Heart right ventricle (tissue), 16 donors: ENCODE data around the gene CCSER2. TPM values are rescaled to one million over a fixed set of nuclear protein-coding genes. Genes with fewer than 3 reads are reported as not detected.

Source experiments
- ATAC-seq, 8 donors: fragments of 200-7000 bp; cut with Tn5 transposase; one replicate each; pipeline ENCODE4 v1.9.1; 2020; ENCODE audit warnings: mild to moderate bottlenecking in 8 of 8, moderate library complexity in 8 of 8, moderate number of reproducible peaks in 1 of 8
- DNase-seq, 2 donors: peaks; one replicate each; pipeline ENCODE4 v3.0.0-alpha.2; 2020
- H3K27ac ChIP-seq, 10 donors: fragments of 200-600 bp; sonication (generic) in 2 of 10; one replicate each; pipeline versions ENCODE4 v1.5.0 to v1.8.0; 2020 to 2022; ENCODE audit warnings: mild to moderate bottlenecking in 3 of 10
- H3K27me3 ChIP-seq, 7 donors: fragments of 200-600 bp; one replicate each; pipeline ENCODE4 v1.8.0; 2021 to 2022; ENCODE audit warnings: mild to moderate bottlenecking in 2 of 7
- H3K36me3 ChIP-seq, 9 donors: fragments of 200-600 bp; sonication (generic) in 1 of 9; one replicate each; pipeline versions ENCODE4 v1.5.0 to v1.8.0; 2020 to 2022; ENCODE audit warnings: mild to moderate bottlenecking in 2 of 9
- H3K4me1 ChIP-seq, 9 donors: fragments of 200-600 bp; sonication (generic) in 1 of 9; one replicate each; pipeline versions ENCODE4 v1.5.0 to v1.8.0; 2020 to 2022; ENCODE audit warnings: mild to moderate bottlenecking in 4 of 9
- H3K4me3 ChIP-seq, 10 donors: fragments of 200-600 bp; sonication (generic) in 2 of 10; one replicate each; pipeline versions ENCODE4 v1.5.0 to v1.8.0; 2020 to 2022; ENCODE audit warnings: mild to moderate bottlenecking in 7 of 10, moderate library complexity in 2 of 10
- H3K9me3 ChIP-seq, 11 donors: fragments of 200-600 bp in 10 of 11; sonication (generic) in 2 of 11; one replicate each; pipeline versions ENCODE4 v1.5.0 to v1.8.0; 2013 to 2022; ENCODE audit warnings: mild to moderate bottlenecking in 2 of 11, control low read depth in 1 of 11, moderate library complexity in 1 of 11
- WGBS, 2 donors: extraction: QIAGEN DNeasy Blood & Tissue Kit; methylation state at CpG; one replicate each; pipeline ENCODE4 v1.1.7; 2013; ENCODE audit warnings: inconsistent platforms in 1 of 2; 5-methylcytosine and 5-hydroxymethylcytosine counted together
- intact Hi-C, 10 donors: fragments of 100-400 bp; cut with DNase I; formaldehyde crosslinking; loops; one replicate each; pipeline versions ENCODE4 v1.11.1 to v1.14.2; 2022
- polyA plus RNA-seq, 2 donors: library from polyadenylated mRNA; stranded (reverse); fragments of 200-250 nt; gene quantifications; one replicate each; pipeline ENCODE4 v1.2.3, GENCODE V29; 2013
- total RNA-seq, 10 donors: library from RNA; stranded (reverse); fragmentation: NEBNext Ultra II Directional in 3 of 10; extraction: Animal tissue kit (Norgen Biotek cat#: 25700) in 3 of 10; gene quantifications; one replicate each; pipeline versions ENCODE4 v1.2.1 to v1.2.4, GENCODE V29; 2021 to 2023
- TF ChIP-seq, protein P1 (sequence below), 9 donors: fragments of 200-600 bp; sonication (generic) in 2 of 9; IDR thresholded peaks; one replicate each; pipeline versions ENCODE4 v1.5.0 to v1.8.0; 2021 to 2022; ENCODE audit warnings: antibody characterized with exemption in 9 of 9, mild to moderate bottlenecking in 5 of 9, moderate library complexity in 1 of 9
- donor health status: Arrhythmogenic right ventricular cardiomyopathy.
- donor health status: ischemic (EF 13 %, LVEDD 7.1; RV severe dilation, severe dysfunction).
- donor health status: healthy with polysubstance abuse.
- donor health status: DM: no; HTN: yes; CAD: no.
- donor health status: DM: no; HTN: no; CAD: no.
- donor health status: ischemic (EF 25% LVEDD 6.9; RV normal size, moderate dysfunction).
- donor health status: ischemic (EF 25% LVEDD 5.7; RV mildly dilated, moderate dysfunction).
- donor health status: healthy.
- donor health status: DM: yes; HTN: yes; CAD: no.
- donor health status: Ischemic cardiomyopathy.
- donor health status: ischemic (EF 35%, LVEDD 5.7; RV mildly dilated, moderate dysfunction).
- donor health status: nonischemic (EF 11% LVEDD 7.7; RV severe dilation, severe dysfunction).
- donor health status: DM: yes; HTN: yes; CAD: no.
- donor health status: PGD.
- donor health status: ischemic (EF 29% LVEDD 5.4; RV normal size, mild dysfunction).
- donor health status: nonischemic (EF 23%, LVEDD 6.1; RV moderate dilation, normal function).

CCSER2 gene
- total and polyA plus RNA-seq, 12 donors: 27.5 to 252 (median 198) TPM

- ATAC-seq (no peak), DNase-seq (no peak)
- Histone ChIP-seq H3K9me3 (peaks cover 0 to 6% (median 0%) of the 10 kb centered on the region in 11 donors), H3K4me3 (no peak overlapping the region), H3K27ac (no peak overlapping the region), H3K4me1 (peaks cover 0 to 30% (median 0%) of the 10 kb centered on the region in 9 donors), H3K36me3 (no peaks in the 10 kb centered on the region), H3K27me3 (no peaks in the 10 kb centered on the region)
- 96 to 100% methylated on average over 1 of the region's 1 CpG for WGBS, 2 donors
- TF ChIP-seq, protein P1, sequence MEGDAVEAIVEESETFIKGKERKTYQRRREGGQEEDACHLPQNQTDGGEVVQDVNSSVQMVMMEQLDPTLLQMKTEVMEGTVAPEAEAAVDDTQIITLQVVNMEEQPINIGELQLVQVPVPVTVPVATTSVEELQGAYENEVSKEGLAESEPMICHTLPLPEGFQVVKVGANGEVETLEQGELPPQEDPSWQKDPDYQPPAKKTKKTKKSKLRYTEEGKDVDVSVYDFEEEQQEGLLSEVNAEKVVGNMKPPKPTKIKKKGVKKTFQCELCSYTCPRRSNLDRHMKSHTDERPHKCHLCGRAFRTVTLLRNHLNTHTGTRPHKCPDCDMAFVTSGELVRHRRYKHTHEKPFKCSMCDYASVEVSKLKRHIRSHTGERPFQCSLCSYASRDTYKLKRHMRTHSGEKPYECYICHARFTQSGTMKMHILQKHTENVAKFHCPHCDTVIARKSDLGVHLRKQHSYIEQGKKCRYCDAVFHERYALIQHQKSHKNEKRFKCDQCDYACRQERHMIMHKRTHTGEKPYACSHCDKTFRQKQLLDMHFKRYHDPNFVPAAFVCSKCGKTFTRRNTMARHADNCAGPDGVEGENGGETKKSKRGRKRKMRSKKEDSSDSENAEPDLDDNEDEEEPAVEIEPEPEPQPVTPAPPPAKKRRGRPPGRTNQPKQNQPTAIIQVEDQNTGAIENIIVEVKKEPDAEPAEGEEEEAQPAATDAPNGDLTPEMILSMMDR (IDR thresholded peaks at IDR 0.05): no peak
- intact Hi-C loops: no loop called here
Measured at GRCh38 chr10:84404783-84405182, 76.4 kb downstream of the CCSER2 start.

- no peak for DNase-seq
- Histone ChIP-seq H3K4me3 (no peak overlapping the region), H3K9me3 (peaks cover 0 to 9% (median 0%) of the 10 kb centered on the region in 11 donors), H3K27ac (no peak overlapping the region), H3K4me1 (peaks cover 0 to 30% (median 0%) of the 10 kb centered on the region in 9 donors), H3K36me3 (no peaks in the 10 kb centered on the region), H3K27me3 (no peaks in the 10 kb centered on the region)
- intact Hi-C loops: no loop called here
- ATAC-seq: no peak
- TF ChIP-seq, protein P1 (IDR thresholded peaks at IDR 0.05): no peak
- 98 to 99% methylated on average over 2 of the region's 2 CpGs for WGBS, 2 donors
Measured at GRCh38 chr10:84405662-84406061, 77.3 kb downstream of the CCSER2 start.

GRCh38 chr10:84406561-84406960 is 78.2 kb downstream of the CCSER2 start:
- 86 to 93% methylated on average over 3 of the region's 3 CpGs for WGBS, 2 donors
- TF ChIP-seq, protein P1 (IDR thresholded peaks at IDR 0.05): no peak
- no peak overlapping the region for H3K27ac ChIP-seq
- H3K4me3 ChIP-seq: no peak overlapping the region
- no peak for DNase-seq
- H3K36me3 ChIP-seq: no peaks in the 10 kb centered on the region
- ATAC-seq: peak in 1 of 8 donors; percentile 27
- peaks cover 0 to 18% (median 2%) of the 10 kb centered on the region in 11 donors for H3K9me3 ChIP-seq
- no peaks in the 10 kb centered on the region for H3K27me3 ChIP-seq
- H3K4me1 ChIP-seq: peaks cover 0 to 27% (median 0%) of the 10 kb centered on the region in 9 donors
- intact Hi-C loops: no loop called here

GRCh38 chr10:84407388-84408049 is 79.1 kb downstream of the CCSER2 start:
- H3K27ac ChIP-seq: no peak overlapping the region
- H3K4me3 ChIP-seq: no peak overlapping the region
- no peaks in the 10 kb centered on the region for H3K36me3 ChIP-seq
- DNase-seq: no peak
- intact Hi-C loops: no loop called here
- peaks cover 0 to 28% (median 12%) of the 10 kb centered on the region in 11 donors for H3K9me3 ChIP-seq
- H3K27me3 ChIP-seq: no peaks in the 10 kb centered on the region
- TF ChIP-seq, protein P1 (IDR thresholded peaks at IDR 0.05): no peak
- ATAC-seq: no peak
- H3K4me1 ChIP-seq: peaks cover 0 to 22% (median 0%) of the 10 kb centered on the region in 9 donors
- 87 to 89% methylated on average over 2 of the region's 2 CpGs for WGBS, 2 donors
